ENCODE data around the gene PON3.

DNA sequence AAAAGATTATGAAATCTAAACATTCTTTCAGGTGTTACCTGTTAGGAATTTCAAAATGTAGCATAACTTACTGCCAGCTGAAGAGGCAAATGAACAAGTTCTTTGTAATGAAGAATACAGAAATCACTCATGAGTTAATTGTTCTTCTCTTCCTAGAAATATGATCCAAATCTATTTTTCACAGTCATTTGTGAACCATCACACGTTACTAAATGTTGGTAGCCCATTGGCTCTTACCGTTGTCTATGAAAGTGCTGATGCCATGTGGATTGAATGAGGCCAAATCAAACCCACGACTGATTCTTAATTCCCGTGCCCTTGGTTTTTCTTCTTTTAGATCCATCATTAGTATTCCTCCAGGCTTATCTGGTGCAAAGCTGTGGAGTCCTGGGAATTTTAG, 15.9 kb upstream of the PON3 start:
- TF ChIP-seq POLR2AphosphoS5 (IDR thresholded peaks at IDR 0.05) (no peak), CTCF (IDR thresholded peaks at IDR 0.05) (no peak), POLR2A (IDR thresholded peaks at IDR 0.05) (no peak)

Data from gastroesophageal sphincter (tissue), 3 donors.